Epithelial cell of proximal tubule (primary cell): ENCODE measurements around the gene GAS6. TPM values are rescaled to one million over a fixed set of nuclear protein-coding genes. Genes with fewer than 3 reads are reported as not detected.
"Not testable (repeated sequence)": the region's sequence is repeated elsewhere in the genome, so short reads cannot be mapped to it uniquely, and the experiment has no call there.

Source experiments
- DNase-seq: peaks from one replicate; pipeline ENCODE4 v3.0.0-alpha.2; 2011; ENCODE audit warnings: low read depth
- H3K4me3 ChIP-seq: 2 replicates; pipeline ENCODE4 v1.5.1; 2011; ENCODE audit warnings: low read depth, mild to moderate bottlenecking, low read length
- total RNA-seq: library from RNA; depleted of rRNA; stranded (reverse); fragments of >200 nt; gene quantifications from 2 replicates; pipeline ENCODE4 v1.2.3, GENCODE V29; 2015
- TF ChIP-seq, protein P1 (sequence below): conservative IDR thresholded peaks from 2 replicates; pipeline ENCODE4 v1.5.1; 2012; ENCODE audit warnings: low read depth, mild to moderate bottlenecking, low read length

The GAS6 gene
- total RNA-seq, 1 donor from 2014 or later, result 127 TPM

DNA sequence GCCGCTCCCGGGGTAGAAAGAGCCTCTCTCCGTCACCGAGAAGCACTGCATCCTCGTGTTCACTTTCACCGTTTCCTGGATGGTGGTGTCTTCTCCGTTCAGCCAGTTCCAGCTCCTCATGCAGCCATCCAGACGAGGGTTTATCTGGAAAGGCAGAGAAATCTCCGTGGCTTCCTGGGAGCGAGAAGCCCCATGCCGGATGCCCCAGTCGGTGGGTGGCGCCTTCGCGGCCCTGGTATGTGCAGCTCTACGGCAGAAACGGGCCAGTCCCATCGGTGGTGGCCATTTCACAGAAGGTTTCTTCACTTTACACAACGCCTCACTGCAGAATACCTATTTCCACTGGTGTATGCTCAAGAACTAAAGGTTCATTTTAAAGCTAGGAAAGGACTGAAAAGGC is 36.9 kb downstream of the GAS6 start:
- H3K4me3 ChIP-seq, result no peak overlapping the region
- TF ChIP-seq, protein P1, sequence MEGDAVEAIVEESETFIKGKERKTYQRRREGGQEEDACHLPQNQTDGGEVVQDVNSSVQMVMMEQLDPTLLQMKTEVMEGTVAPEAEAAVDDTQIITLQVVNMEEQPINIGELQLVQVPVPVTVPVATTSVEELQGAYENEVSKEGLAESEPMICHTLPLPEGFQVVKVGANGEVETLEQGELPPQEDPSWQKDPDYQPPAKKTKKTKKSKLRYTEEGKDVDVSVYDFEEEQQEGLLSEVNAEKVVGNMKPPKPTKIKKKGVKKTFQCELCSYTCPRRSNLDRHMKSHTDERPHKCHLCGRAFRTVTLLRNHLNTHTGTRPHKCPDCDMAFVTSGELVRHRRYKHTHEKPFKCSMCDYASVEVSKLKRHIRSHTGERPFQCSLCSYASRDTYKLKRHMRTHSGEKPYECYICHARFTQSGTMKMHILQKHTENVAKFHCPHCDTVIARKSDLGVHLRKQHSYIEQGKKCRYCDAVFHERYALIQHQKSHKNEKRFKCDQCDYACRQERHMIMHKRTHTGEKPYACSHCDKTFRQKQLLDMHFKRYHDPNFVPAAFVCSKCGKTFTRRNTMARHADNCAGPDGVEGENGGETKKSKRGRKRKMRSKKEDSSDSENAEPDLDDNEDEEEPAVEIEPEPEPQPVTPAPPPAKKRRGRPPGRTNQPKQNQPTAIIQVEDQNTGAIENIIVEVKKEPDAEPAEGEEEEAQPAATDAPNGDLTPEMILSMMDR, result no peak
- no peak for DNase-seq

DNA sequence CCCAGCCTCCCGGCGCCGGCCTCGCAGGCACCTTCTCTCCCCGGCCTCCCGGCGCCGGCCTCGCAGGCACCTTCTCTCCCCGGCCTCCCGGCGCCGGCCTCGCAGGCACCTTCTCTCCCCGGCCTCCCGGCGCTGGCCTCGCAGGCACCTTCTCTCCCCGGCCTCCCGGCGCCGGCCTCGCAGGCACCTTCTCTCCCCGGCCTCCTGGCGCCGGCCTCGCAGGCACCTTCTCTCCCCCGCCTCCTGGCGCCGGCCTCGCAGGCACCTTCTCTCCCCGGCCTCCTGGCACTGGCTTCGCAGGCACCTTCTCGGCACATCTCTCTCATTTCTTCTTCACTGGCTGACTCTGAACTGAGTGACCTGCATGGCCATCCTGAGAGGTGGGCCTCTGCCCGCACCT is 37.4 kb downstream of the GAS6 start:
- H3K4me3 ChIP-seq, DNase-seq: not testable (repeated sequence)

DNA sequence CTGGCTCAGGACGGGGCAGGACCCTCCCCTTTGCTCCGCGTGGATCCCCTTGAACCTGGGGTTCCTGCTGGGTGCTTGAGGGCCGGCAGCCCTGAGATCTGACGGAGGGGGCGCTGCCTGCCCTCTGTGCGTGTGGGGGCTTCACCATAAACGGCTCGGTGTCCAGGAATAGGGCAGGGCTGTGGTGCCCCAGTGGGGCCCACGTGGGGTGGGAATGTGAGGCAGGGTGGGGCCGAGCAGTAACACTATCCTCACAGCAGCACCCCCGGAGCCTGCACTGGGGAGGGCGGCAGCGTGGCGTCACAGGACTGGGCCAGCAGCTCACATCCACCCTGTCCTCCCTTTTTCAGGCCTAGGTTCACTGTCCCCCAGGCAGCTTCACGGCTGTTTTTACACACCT is 38.0 kb downstream of the GAS6 start:
- TF ChIP-seq, protein P1, result no peak
- no peak for DNase-seq
- H3K4me3 ChIP-seq, result no peak overlapping the region

DNA sequence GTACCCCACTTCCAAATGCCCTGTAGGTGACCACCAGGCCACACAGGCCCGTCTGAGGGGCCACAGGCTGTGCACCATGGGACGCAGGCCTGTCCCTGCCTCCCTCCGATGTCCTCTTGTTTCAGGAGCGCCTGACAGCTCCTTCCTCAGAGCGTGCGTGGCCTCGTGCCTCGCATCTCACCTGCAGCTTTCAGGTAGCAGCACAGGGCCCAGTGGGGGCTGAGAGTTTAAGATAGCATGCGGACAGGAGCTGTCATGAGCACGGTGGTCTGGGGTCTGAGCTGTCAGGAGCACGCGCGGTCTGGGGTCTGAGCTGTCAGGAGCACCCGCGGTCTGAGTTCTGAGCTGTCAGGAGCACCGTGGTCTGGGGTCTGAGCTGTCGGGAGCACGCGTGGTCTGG is 40.1 kb downstream of the GAS6 start:
- no peak overlapping the region for H3K4me3 ChIP-seq
- DNase-seq, result no peak
- TF ChIP-seq, protein P1, result no peak

DNA sequence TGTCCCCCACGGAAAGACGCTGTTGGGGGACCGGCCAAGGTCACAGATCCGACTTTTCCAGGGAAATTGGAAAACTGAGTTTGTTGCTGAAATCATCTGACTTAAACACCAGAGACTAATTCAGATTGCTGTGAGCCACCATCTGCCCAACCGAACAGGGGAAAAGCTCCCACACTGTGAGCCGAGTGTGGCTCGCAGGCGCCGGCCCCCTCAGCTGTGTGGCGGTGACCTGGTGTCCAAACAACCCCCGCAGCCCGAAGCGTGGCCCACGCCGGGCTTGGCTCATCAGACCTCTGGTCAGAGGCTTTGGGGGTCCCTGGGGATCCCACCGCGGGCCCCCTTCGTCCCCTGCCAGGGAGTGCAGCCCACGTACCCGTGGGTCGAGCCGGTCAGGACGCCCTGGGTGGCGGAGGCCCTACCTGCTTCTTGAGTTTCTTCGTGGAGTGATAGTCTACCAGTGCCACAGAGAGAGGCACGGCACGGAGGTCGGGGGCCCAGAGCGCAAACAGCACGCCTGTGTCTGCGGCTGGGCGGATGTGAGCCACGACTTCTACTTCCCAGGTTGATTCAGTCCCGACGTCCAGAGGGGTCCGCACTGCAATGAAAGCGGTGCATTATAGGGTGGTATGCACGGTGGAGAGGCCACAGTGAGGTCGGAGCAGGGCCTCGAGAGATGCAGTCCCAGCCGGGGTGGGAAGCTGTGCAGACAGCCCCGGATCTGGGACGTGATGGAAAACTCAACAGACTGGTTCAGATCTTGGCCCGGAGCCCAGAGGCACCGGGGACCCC is 40.7 kb downstream of the GAS6 start:
- H3K4me3 ChIP-seq, result no peak overlapping the region
- TF ChIP-seq, protein P1, result no peak
- DNase-seq, result no peak

DNA sequence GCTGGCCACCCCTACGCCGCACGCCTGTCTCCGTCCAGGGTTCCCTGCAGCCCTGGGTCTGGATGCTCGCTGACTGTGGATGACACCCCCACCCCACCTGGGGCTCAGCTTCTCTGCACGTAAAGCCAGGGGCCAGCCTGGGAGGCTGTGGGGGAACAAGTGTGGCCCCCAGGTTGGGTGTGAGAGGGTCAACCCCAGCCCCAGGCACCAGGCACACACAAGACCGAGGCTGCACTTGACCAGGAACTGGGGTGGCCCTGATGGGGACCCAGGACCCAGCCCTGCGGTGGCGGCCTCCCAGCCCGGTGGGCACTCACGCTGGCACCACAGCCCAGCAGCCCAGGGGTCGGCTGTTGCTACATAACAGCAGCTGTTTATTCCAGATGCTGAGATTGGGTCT is 41.6 kb downstream of the GAS6 start:
- no peak overlapping the region for H3K4me3 ChIP-seq
- TF ChIP-seq, protein P1, result no peak
- DNase-seq, result no peak

DNA sequence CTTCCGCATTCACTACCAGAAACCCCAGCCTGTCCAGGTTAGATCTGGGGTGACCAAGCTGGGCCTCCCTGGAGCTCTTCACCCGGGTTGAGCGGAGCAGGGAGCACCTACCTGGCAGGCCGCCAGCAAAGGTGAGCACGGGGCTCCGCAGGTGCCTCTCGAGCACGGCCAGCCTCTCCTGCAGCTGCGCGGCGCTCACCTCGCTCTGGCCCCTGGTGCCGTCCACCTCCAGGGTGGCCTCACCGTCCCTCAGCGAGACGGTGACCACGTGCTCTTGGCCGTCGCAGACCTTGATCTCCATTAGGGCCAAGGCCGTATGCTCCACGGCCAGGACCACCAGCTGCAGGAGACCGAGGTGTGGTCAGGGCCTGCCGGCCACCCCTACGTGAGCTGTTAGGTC is 42.0 kb downstream of the GAS6 start:
- TF ChIP-seq, protein P1, result no peak
- no peak for DNase-seq

More for the DNA sequence above, 42.0 kb downstream of the GAS6 start:
- H3K4me3 ChIP-seq, result no peak overlapping the region
